ENCODE measurements around the gene AJAP1. TPM values are rescaled to one million over a fixed set of nuclear protein-coding genes. Genes with fewer than 3 reads are reported as not detected.

The AJAP1 gene
- total RNA-seq, 3 donors from 2014 or later = 0.09 to 1.1 (median 0.17) TPM

- H3K9me3 ChIP-seq = no peaks in the 10 kb centered on the region
- intact Hi-C loops (cut with DNase I, micrococcal nuclease) = no loop called here
- no peaks in the 10 kb centered on the region for H3K36me3 ChIP-seq (ENCODE audit: low read depth)
- no peak for TF ChIP-seq CTCF (IDR thresholded peaks at IDR 0.05)
- peak in 1 of 3 donors; percentile 40 for DNase-seq
- H3K4me1 ChIP-seq (ENCODE audit: low read depth) = no peaks in the 10 kb centered on the region
- H3K4me3 ChIP-seq = no peak overlapping the region
- no peak for ATAC-seq
Observed at GRCh38 chr1:4700801-4701200, 46.4 kb downstream of the AJAP1 start.

- DNase-seq = no peak
- no peak for ATAC-seq
- no peak for TF ChIP-seq CTCF (IDR thresholded peaks at IDR 0.05)
- H3K36me3 ChIP-seq (ENCODE audit: low read depth) = no peaks in the 10 kb centered on the region
- intact Hi-C loops (cut with DNase I, micrococcal nuclease) = no loop called here
- H3K9me3 ChIP-seq = no peaks in the 10 kb centered on the region
- no peaks in the 10 kb centered on the region for H3K4me1 ChIP-seq (ENCODE audit: low read depth)
- no peak overlapping the region for H3K4me3 ChIP-seq
Observed at GRCh38 chr1:4701276-4701675, 46.9 kb downstream of the AJAP1 start.

GRCh38 chr1:4702464-4702863 lies 48.1 kb downstream of the AJAP1 start:
- Histone ChIP-seq H3K9me3 (no peaks in the 10 kb centered on the region), H3K4me1 (ENCODE audit: low read depth) (no peaks in the 10 kb centered on the region), H3K36me3 (ENCODE audit: low read depth) (no peaks in the 10 kb centered on the region), H3K4me3 (no peak overlapping the region)
- DNase-seq = no peak
- ATAC-seq = no peak
- TF ChIP-seq CTCF (IDR thresholded peaks at IDR 0.05) = no peak
- intact Hi-C loops (cut with DNase I, micrococcal nuclease) = no loop called here

- no peaks in the 10 kb centered on the region for H3K9me3 ChIP-seq
- no peak for TF ChIP-seq CTCF (IDR thresholded peaks at IDR 0.05)
- intact Hi-C loops (cut with DNase I, micrococcal nuclease) = no loop called here
- no peaks in the 10 kb centered on the region for H3K36me3 ChIP-seq (ENCODE audit: low read depth)
- no peak for DNase-seq
- no peaks in the 10 kb centered on the region for H3K4me1 ChIP-seq (ENCODE audit: low read depth)
- H3K4me3 ChIP-seq = no peak overlapping the region
- no peak for ATAC-seq
Observed at GRCh38 chr1:4702932-4703331, 48.5 kb downstream of the AJAP1 start.

GRCh38 chr1:4703646-4704045 lies 49.2 kb downstream of the AJAP1 start:
- no peak for ATAC-seq
- Histone ChIP-seq H3K4me3 (no peak overlapping the region), H3K4me1 (ENCODE audit: low read depth) (no peaks in the 10 kb centered on the region), H3K36me3 (ENCODE audit: low read depth) (no peaks in the 10 kb centered on the region), H3K9me3 (no peaks in the 10 kb centered on the region)
- no peak for TF ChIP-seq CTCF (IDR thresholded peaks at IDR 0.05)
- intact Hi-C loops (cut with DNase I, micrococcal nuclease) = no loop called here
- no peak for DNase-seq

GRCh38 chr1:4708840-4709507 lies 54.6 kb downstream of the AJAP1 start:
- Histone ChIP-seq H3K4me1 (ENCODE audit: low read depth) (no peaks in the 10 kb centered on the region), H3K9me3 (no peaks in the 10 kb centered on the region), H3K4me3 (no peak overlapping the region), H3K36me3 (ENCODE audit: low read depth) (no peaks in the 10 kb centered on the region)
- ATAC-seq (no peak), DNase-seq (no peak)
- no peak for TF ChIP-seq CTCF (IDR thresholded peaks at IDR 0.05)
- intact Hi-C loops (cut with DNase I, micrococcal nuclease) = no loop called here
